Body of pancreas (tissue), 4 donors: ENCODE data around the gene MRM3. TPM values are rescaled to one million over a fixed set of nuclear protein-coding genes. Genes with fewer than 3 reads are reported as not detected.

ENCODE experiments used
- ATAC-seq: fragments of 150-250 bp; one replicate; pipeline ENCODE4 v1.9.1; 2016
- DNase-seq, 4 donors: peaks; one replicate each; pipeline ENCODE4 v3.0.0-alpha.2; 2019
- H3K27ac ChIP-seq, 4 donors: fragments of 200-600 bp; sonication (generic); 1 replicate in 3 of 4; 2 replicates in 1 of 4; pipeline versions ENCODE4 v1.5.1 to v1.6.1; 2016 to 2019; ENCODE audit warnings: mild to moderate bottlenecking in 1 of 4, mixed read lengths in 1 of 4, moderate library complexity in 1 of 4
- H3K27me3 ChIP-seq, 2 donors: fragments of 200-600 bp; sonication (generic); one replicate each; pipeline ENCODE4 v1.6.0; 2016; ENCODE audit warnings: mild to moderate bottlenecking in 1 of 2
- H3K36me3 ChIP-seq, 2 donors: fragments of 200-600 bp; sonication (generic); replicated peaks in 1 of 2; 2 replicates each; pipeline ENCODE4 v1.5.1; 2016; ENCODE audit warnings: low read depth in 2 of 2; ENCODE audit not compliant: insufficient read depth in 1 of 2
- H3K4me1 ChIP-seq: fragments of 200-600 bp; sonication (generic); one replicate; pipeline ENCODE4 v1.6.0; 2016
- H3K4me3 ChIP-seq, 2 donors: fragments of 200-600 bp; sonication (generic); 1 replicate in 1 of 2; 2 replicates in 1 of 2; pipeline ENCODE4 v1.5.1; 2016 to 2019
- H3K9me3 ChIP-seq, 3 donors: fragments of 200-600 bp; sonication (generic); 1 replicate in 2 of 3; 2 replicates in 1 of 3; pipeline ENCODE4 v1.5.1; 2016
- CTCF ChIP-seq, 7 experiments: fragments of 450-650 bp in 4 of 7; fragments of 200-600 bp in 3 of 7; sonication (generic) in 3 of 7; IDR thresholded peaks; one replicate each; pipeline ENCODE4 v1.5.1; 2016 to 2019; ENCODE audit warnings: antibody characterized with exemption in 7 of 7
- POLR2A ChIP-seq, 3 donors: fragments of 450-650 bp; IDR thresholded peaks; one replicate each; pipeline ENCODE4 v1.6.1; 2016; ENCODE audit warnings: antibody characterized with exemption in 3 of 3, mild to moderate bottlenecking in 2 of 3
- WGBS, 2 donors: methylation state at CpG; one replicate each; pipeline ENCODE4 v1.1.5; 2017; 5-methylcytosine and 5-hydroxymethylcytosine counted together
- intact Hi-C: fragments of 100-400 bp; cut with DNase I; formaldehyde crosslinking; loops from one replicate; pipeline ENCODE4 v1.15.1; 2023
- total RNA-seq, 2 donors: library from RNA; depleted of rRNA; stranded (reverse); fragments of >200 nt; gene quantifications; one replicate each; pipeline ENCODE4 v1.1.0, GENCODE V29; 2016

MRM3 gene
- total RNA-seq, 2 donors from 2014 or later: 15.6 to 40.2 TPM

GRCh38 chr17:796609-797008 lies 14.5 kb downstream of the MRM3 start:
- intact Hi-C loops: no loop called here
- H3K36me3 ChIP-seq: no peaks in the 10 kb centered on the region
- H3K9me3 ChIP-seq: no peaks in the 10 kb centered on the region
- H3K27ac ChIP-seq: peak overlapping the region in 1 of 4 donors; percentile 17
- no peak overlapping the region for H3K4me3 ChIP-seq
- ATAC-seq (no peak), DNase-seq (no peak)
- no peak for TF ChIP-seq POLR2A (IDR thresholded peaks at IDR 0.05)
- TF ChIP-seq CTCF (IDR thresholded peaks at IDR 0.05): no peak
- no peaks in the 10 kb centered on the region for H3K27me3 ChIP-seq
- peaks cover 31% of the 10 kb centered on the region for H3K4me1 ChIP-seq
- 83 to 93% methylated on average over 10 to 15 of the region's 15 CpGs for WGBS, 2 donors

- no peak for ATAC-seq
Measured at GRCh38 chr17:797236-797840, 15.2 kb downstream of the MRM3 start.

GRCh38 chr17:798246-798645 lies 16.1 kb downstream of the MRM3 start:
- 65 to 79% methylated on average over 10 to 11 of the region's 11 CpGs for WGBS, 2 donors
- Histone ChIP-seq H3K27ac (no peak overlapping the region), H3K4me1 (peaks cover 47% of the 10 kb centered on the region), H3K4me3 (no peak overlapping the region), H3K27me3 (no peaks in the 10 kb centered on the region), H3K36me3 (no peaks in the 10 kb centered on the region), H3K9me3 (no peaks in the 10 kb centered on the region)
- DNase-seq (no peak), ATAC-seq (no peak)
- intact Hi-C loops: no loop called here
- TF ChIP-seq POLR2A (IDR thresholded peaks at IDR 0.05) (no peak), CTCF (IDR thresholded peaks at IDR 0.05) (no peak)

More at GRCh38 chr17:797236-797840, 15.2 kb downstream of the MRM3 start:
- Histone ChIP-seq H3K9me3 (no peaks in the 10 kb centered on the region), H3K27ac (peak overlapping the region in 1 of 4 donors; percentile 17), H3K4me3 (no peak overlapping the region), H3K36me3 (no peaks in the 10 kb centered on the region), H3K27me3 (no peaks in the 10 kb centered on the region), H3K4me1 (peaks cover 38% of the 10 kb centered on the region)
- TF ChIP-seq CTCF (IDR thresholded peaks at IDR 0.05) (no peak), POLR2A (IDR thresholded peaks at IDR 0.05) (no peak)
- no peak for DNase-seq
- 84 to 94% methylated on average over 19 to 21 of the region's 22 CpGs for WGBS, 2 donors
- intact Hi-C loops: no loop called here

GRCh38 chr17:799261-799660 lies 17.1 kb downstream of the MRM3 start:
- intact Hi-C loops: no loop called here
- DNase-seq (no peak), ATAC-seq (no peak)
- Histone ChIP-seq H3K27me3 (no peaks in the 10 kb centered on the region), H3K4me1 (peaks cover 48% of the 10 kb centered on the region), H3K4me3 (no peak overlapping the region), H3K36me3 (no peaks in the 10 kb centered on the region), H3K9me3 (no peaks in the 10 kb centered on the region), H3K27ac (no peak overlapping the region)
- TF ChIP-seq CTCF (IDR thresholded peaks at IDR 0.05) (no peak), POLR2A (IDR thresholded peaks at IDR 0.05) (no peak)
- 89 to 90% methylated on average over 11 of the region's 11 CpGs for WGBS, 2 donors
